HEK293 (cell line): ENCODE measurements around the gene BAX.

Experiments
- CTCF ChIA-PET: fragments of 350-600 bp; formaldehyde crosslinking; extraction: SDS; loops from one replicate; lab custom pipeline; 2021; ENCODE audit warnings: antibody characterized with exemption; lab: Yijun Ruan, JAX
- POLR2A ChIA-PET: fragments of 300-600 bp; formaldehyde crosslinking; extraction: SDS; loops from one replicate; lab custom pipeline; 2020; ENCODE audit warnings: antibody characterized with exemption, inconsistent platforms; lab: Yijun Ruan, JAX
- H3K27ac ChIP-seq: fragments of 200-500 bp; sonication (Bioruptor generic); 2 replicates; pipeline ENCODE4 v1.5.1; 2014; ENCODE audit warnings: low read depth, low read length, control low read depth, inconsistent platforms; ENCODE audit errors: extremely low read depth
- H3K36me3 ChIP-seq, 2 experiments: fragments of 200-500 bp in 1 of 2; sonication (Bioruptor generic) in 1 of 2; 1 replicate in 1 of 2; 2 replicates in 1 of 2; pipeline ENCODE4 v1.5.1; 2014 to 2017; ENCODE audit warnings: inconsistent platforms in 2 of 2, low read length in 2 of 2; ENCODE audit not compliant: control insufficient read depth in 2 of 2, insufficient read depth in 1 of 2
- H3K4me1 ChIP-seq: fragments of 200-500 bp; sonication (Bioruptor generic); 2 replicates; pipeline ENCODE4 v1.5.1; 2014; ENCODE audit warnings: mild to moderate bottlenecking, low read length, inconsistent platforms; ENCODE audit not compliant: control insufficient read depth, insufficient read depth
- H3K4me3 ChIP-seq: 2 replicates; pipeline ENCODE4 v1.5.1; 2011; ENCODE audit warnings: low read depth, mild to moderate bottlenecking, control low read depth, low read length, moderate library complexity
- H3K9me3 ChIP-seq: fragments of 200-500 bp; sonication (Bioruptor generic); 2 replicates; pipeline ENCODE4 v1.5.1; 2014; ENCODE audit warnings: low read depth, low read length, inconsistent platforms; ENCODE audit not compliant: control insufficient read depth, insufficient read depth
- INSM2 ChIP-seq: fragments of 450-650 bp; formaldehyde crosslinking; IDR thresholded peaks from 2 replicates; pipeline ENCODE4 v1.5.1; 2016; ENCODE audit warnings: missing biosample characterization, missing genetic modification characterization
- KLF17 ChIP-seq: fragments of 450-650 bp; formaldehyde crosslinking; IDR thresholded peaks from 2 replicates; pipeline ENCODE4 v1.5.1; 2016; ENCODE audit warnings: missing biosample characterization, missing genetic modification characterization
- MEIS1 ChIP-seq: sonication (generic); formaldehyde crosslinking; IDR thresholded peaks from 2 replicates; pipeline ENCODE4 v1.8.1; 2022; ENCODE audit warnings: missing genetic modification reagents, mild to moderate bottlenecking, borderline replicate concordance
- SALL2 ChIP-seq: fragments of 450-650 bp; formaldehyde crosslinking; IDR thresholded peaks from 2 replicates; pipeline ENCODE4 v1.5.0; 2017; ENCODE audit warnings: missing biosample characterization, mild to moderate bottlenecking, missing genetic modification characterization, borderline replicate concordance
- TSHZ1 ChIP-seq: fragments of 450-650 bp; formaldehyde crosslinking; IDR thresholded peaks from 2 replicates; pipeline ENCODE4 v1.5.1; 2016; ENCODE audit warnings: missing biosample characterization, missing genetic modification characterization, borderline replicate concordance
- ZBTB1 ChIP-seq: fragments of 450-650 bp; formaldehyde crosslinking; IDR thresholded peaks from 2 replicates; pipeline ENCODE4 v1.5.1; 2016; ENCODE audit warnings: missing biosample characterization, missing genetic modification characterization
- ZBTB21 ChIP-seq: fragments of 450-650 bp; formaldehyde crosslinking; IDR thresholded peaks from 2 replicates; pipeline ENCODE4 v1.5.1; 2017; ENCODE audit warnings: missing biosample characterization, missing genetic modification characterization
- ZNF121 ChIP-seq: fragments of 450-650 bp; formaldehyde crosslinking; IDR thresholded peaks from 2 replicates; pipeline ENCODE4 v1.5.1; 2016; ENCODE audit warnings: missing biosample characterization, missing genetic modification characterization
- ZNF132 ChIP-seq: fragments of 450-650 bp; formaldehyde crosslinking; IDR thresholded peaks from 2 replicates; pipeline ENCODE4 v1.5.1; 2017; ENCODE audit warnings: missing biosample characterization, missing genetic modification characterization, borderline replicate concordance
- ZNF350 ChIP-seq: fragments of 450-650 bp; formaldehyde crosslinking; IDR thresholded peaks from 2 replicates; pipeline ENCODE4 v1.5.0; 2017; ENCODE audit warnings: missing biosample characterization, mild to moderate bottlenecking, missing genetic modification characterization
- ZNF37A ChIP-seq: fragments of 450-650 bp; IDR thresholded peaks from 2 replicates; pipeline ENCODE4 v1.5.1; 2018; ENCODE audit warnings: missing biosample characterization, missing genetic modification characterization
- ZNF398 ChIP-seq: fragments of 450-650 bp; formaldehyde crosslinking; IDR thresholded peaks from 2 replicates; pipeline ENCODE4 v1.5.1; 2017; ENCODE audit warnings: missing biosample characterization, missing genetic modification characterization
- ZNF513 ChIP-seq: fragments of 450-650 bp; IDR thresholded peaks from 2 replicates; pipeline ENCODE4 v1.5.1; 2018; ENCODE audit warnings: missing biosample characterization, missing genetic modification characterization
- ZNF600 ChIP-seq: fragments of 450-650 bp; formaldehyde crosslinking; IDR thresholded peaks from 2 replicates; pipeline ENCODE4 v1.5.1; 2016; ENCODE audit warnings: missing biosample characterization, missing genetic modification characterization
- ZNF624 ChIP-seq: fragments of 450-650 bp; formaldehyde crosslinking; IDR thresholded peaks from 2 replicates; pipeline ENCODE4 v1.5.1; 2017; ENCODE audit warnings: missing biosample characterization, missing genetic modification characterization
- TF ChIP-seq, protein P1 (sequence below): fragments of 450-650 bp; formaldehyde crosslinking; IDR thresholded peaks from 2 replicates; pipeline ENCODE4 v1.5.1; 2016; ENCODE audit warnings: missing biosample characterization, missing genetic modification characterization
- TF ChIP-seq, protein P2 (sequence below): fragments of 450-650 bp; formaldehyde crosslinking; IDR thresholded peaks from 2 replicates; pipeline ENCODE4 v1.5.1; 2016; ENCODE audit warnings: missing biosample characterization, missing genetic modification characterization

Gene BAX

GRCh38 chr19:48953141-48953540 is 1.5 kb upstream of the BAX start (continued):
- no peak for TF ChIP-seq ZNF600
- TF ChIP-seq, protein P1, sequence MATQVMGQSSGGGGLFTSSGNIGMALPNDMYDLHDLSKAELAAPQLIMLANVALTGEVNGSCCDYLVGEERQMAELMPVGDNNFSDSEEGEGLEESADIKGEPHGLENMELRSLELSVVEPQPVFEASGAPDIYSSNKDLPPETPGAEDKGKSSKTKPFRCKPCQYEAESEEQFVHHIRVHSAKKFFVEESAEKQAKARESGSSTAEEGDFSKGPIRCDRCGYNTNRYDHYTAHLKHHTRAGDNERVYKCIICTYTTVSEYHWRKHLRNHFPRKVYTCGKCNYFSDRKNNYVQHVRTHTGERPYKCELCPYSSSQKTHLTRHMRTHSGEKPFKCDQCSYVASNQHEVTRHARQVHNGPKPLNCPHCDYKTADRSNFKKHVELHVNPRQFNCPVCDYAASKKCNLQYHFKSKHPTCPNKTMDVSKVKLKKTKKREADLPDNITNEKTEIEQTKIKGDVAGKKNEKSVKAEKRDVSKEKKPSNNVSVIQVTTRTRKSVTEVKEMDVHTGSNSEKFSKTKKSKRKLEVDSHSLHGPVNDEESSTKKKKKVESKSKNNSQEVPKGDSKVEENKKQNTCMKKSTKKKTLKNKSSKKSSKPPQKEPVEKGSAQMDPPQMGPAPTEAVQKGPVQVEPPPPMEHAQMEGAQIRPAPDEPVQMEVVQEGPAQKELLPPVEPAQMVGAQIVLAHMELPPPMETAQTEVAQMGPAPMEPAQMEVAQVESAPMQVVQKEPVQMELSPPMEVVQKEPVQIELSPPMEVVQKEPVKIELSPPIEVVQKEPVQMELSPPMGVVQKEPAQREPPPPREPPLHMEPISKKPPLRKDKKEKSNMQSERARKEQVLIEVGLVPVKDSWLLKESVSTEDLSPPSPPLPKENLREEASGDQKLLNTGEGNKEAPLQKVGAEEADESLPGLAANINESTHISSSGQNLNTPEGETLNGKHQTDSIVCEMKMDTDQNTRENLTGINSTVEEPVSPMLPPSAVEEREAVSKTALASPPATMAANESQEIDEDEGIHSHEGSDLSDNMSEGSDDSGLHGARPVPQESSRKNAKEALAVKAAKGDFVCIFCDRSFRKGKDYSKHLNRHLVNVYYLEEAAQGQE (tag by site-specific recombination), result no peak

DNA sequence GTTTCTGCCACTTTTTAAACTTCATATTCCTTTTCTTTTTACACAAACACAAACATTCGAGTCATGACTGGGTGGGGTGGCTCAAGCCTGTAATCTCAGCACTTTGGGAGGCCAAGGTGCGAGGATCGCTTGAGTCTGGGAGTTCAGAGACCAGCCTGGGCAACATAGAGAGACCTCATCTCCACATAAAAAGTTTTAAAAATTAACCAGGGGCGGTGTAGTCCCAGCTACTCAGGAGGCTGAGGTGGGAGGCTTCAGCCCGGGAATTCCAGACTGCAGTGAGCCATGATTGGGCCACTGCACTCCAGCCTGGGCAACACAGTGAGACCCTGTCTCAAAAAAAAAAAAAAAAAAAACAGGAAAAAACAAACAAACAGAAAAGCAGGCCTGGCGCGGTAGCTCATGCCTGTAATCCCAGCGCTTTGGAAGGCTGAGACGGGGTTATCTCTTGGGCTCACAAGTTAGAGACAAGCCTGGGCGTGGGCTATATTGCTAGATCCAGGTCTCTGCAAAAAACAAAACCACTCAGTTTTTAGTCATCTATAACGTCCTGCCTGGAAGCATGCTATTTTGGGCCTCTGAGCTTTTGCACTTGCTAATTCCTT is 583 bp upstream of the BAX start:
- peaks cover 5% of the 10 kb centered on the region for H3K4me1 ChIP-seq
- H3K36me3 ChIP-seq, result peaks cover 22 to 29% of the 10 kb centered on the region in 2 experiments; a peak in 2 of 3 replicates
- POLR2A ChIA-PET, result interaction anchor here (0.6 to 2.4 kb wide), 14 partner anchors 8 to 484 kb away, joined by 3 to 13 read pairs (median 6); partner anchors contain the start of genes DHDH, FTL, NUCB1 and PPP1R15A
- TF ChIP-seq ZNF37A (tag by site-specific recombination) (no peak), ZNF513 (tag by site-specific recombination) (no peak), ZBTB21 (tag by site-specific recombination) (no peak), SALL2 (tag by site-specific recombination) (no peak), ZBTB1 (tag by site-specific recombination) (no peak), INSM2 (tag by site-specific recombination) (no peak), ZNF624 (no peak), ZNF350 (no peak), KLF17 (no peak), MEIS1 (CRISPR knock-in tag) (no peak), ZNF398 (no peak), TSHZ1 (tag by site-specific recombination) (no peak), ZNF121 (tag by site-specific recombination) (peak; percentile 94), ZNF132 (no peak)
- TF ChIP-seq, protein P2, sequence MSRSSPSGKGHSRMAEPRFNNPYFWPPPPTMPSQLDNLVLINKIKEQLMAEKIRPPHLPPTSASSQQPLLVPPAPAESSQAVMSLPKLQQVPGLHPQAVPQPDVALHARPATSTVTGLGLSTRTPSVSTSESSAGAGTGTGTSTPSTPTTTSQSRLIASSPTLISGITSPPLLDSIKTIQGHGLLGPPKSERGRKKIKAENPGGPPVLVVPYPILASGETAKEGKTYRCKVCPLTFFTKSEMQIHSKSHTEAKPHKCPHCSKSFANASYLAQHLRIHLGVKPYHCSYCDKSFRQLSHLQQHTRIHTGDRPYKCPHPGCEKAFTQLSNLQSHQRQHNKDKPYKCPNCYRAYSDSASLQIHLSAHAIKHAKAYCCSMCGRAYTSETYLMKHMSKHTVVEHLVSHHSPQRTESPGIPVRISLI (tag by site-specific recombination), result peak; percentile 86
- TF ChIP-seq, all 188 proteins: peak for 2
- H3K27ac ChIP-seq, result peak overlapping the region; percentile 93; the same call in 1 of the 2 replicates
- CTCF ChIA-PET, result interaction anchor here (0.6 to 2.6 kb wide), 8 partner anchors 11 to 565 kb away, joined by 3 to 14 read pairs (median 4); partner anchors contain the start of gene DHDH
- peak overlapping the region; percentile 32 for H3K4me3 ChIP-seq
- H3K9me3 ChIP-seq, result no peaks in the 10 kb centered on the region
